ENCODE data around the gene KPNA4.
"Not testable (repeated sequence)": the region's sequence is repeated elsewhere in the genome, so short reads cannot be mapped to it uniquely, and the experiment has no call there.

DNA sequence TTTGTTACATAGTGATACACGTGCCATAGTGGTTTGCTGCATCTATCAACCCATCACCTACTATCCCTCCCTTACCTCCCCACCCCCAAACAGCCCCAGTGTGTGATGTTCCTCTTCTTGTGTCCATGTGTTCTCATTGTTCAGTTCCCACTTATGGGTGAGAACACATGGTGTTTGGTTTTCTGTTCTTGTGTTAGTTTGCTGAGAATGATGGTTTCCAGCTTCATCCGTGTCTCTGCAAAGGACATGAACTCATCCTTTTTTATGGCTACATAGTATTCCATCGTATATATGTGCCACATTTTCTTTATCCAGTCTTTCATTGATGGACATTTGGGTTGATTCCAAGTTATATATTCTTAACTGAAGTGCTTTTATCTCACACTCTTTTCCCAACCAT lies 38.5 kb upstream of the KPNA4 start:
- TF ChIP-seq POLR2AphosphoS5 (IDR thresholded peaks at IDR 0.05; ENCODE audit: insufficient read depth, low read depth, low read length); EZH2 (IDR thresholded peaks at IDR 0.05; ENCODE audit: borderline replicate concordance, low read depth, low read length, severe bottlenecking); FOS (IDR thresholded peaks at IDR 0.05; ENCODE audit: borderline replicate concordance, insufficient read depth, low read length); POLR2A (IDR thresholded peaks at IDR 0.05; ENCODE audit: low read depth, low read length); JUN (IDR thresholded peaks at IDR 0.05; ENCODE audit: borderline replicate concordance, insufficient read depth, insufficient read length, low read depth); MYC (IDR thresholded peaks at IDR 0.05; ENCODE audit: low read depth, low read length): not testable (repeated sequence)
- TF ChIP-seq, protein P1, sequence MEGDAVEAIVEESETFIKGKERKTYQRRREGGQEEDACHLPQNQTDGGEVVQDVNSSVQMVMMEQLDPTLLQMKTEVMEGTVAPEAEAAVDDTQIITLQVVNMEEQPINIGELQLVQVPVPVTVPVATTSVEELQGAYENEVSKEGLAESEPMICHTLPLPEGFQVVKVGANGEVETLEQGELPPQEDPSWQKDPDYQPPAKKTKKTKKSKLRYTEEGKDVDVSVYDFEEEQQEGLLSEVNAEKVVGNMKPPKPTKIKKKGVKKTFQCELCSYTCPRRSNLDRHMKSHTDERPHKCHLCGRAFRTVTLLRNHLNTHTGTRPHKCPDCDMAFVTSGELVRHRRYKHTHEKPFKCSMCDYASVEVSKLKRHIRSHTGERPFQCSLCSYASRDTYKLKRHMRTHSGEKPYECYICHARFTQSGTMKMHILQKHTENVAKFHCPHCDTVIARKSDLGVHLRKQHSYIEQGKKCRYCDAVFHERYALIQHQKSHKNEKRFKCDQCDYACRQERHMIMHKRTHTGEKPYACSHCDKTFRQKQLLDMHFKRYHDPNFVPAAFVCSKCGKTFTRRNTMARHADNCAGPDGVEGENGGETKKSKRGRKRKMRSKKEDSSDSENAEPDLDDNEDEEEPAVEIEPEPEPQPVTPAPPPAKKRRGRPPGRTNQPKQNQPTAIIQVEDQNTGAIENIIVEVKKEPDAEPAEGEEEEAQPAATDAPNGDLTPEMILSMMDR (IDR thresholded peaks at IDR 0.05; ENCODE audit: extremely low read depth in 1 of 2, insufficient read depth in 1 of 2, low read depth in 1 of 2, low read length in 2 of 2), result not testable (repeated sequence)
- TF ChIP-seq, protein P2, sequence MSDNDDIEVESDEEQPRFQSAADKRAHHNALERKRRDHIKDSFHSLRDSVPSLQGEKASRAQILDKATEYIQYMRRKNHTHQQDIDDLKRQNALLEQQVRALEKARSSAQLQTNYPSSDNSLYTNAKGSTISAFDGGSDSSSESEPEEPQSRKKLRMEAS (IDR thresholded peaks at IDR 0.05; ENCODE audit: insufficient read depth, insufficient read length), result not testable (repeated sequence)
